ENCODE data around the gene HERPUD1. TPM values are rescaled to one million over a fixed set of nuclear protein-coding genes. Genes with fewer than 3 reads are reported as not detected.

HERPUD1 gene
- total and polyA plus RNA-seq, 9 of the 15 experiments (the other 6 are each of a cell fraction or from before 2014, with no cell fraction given) = 14.2 to 60.7 (median 37.4) TPM

DNA sequence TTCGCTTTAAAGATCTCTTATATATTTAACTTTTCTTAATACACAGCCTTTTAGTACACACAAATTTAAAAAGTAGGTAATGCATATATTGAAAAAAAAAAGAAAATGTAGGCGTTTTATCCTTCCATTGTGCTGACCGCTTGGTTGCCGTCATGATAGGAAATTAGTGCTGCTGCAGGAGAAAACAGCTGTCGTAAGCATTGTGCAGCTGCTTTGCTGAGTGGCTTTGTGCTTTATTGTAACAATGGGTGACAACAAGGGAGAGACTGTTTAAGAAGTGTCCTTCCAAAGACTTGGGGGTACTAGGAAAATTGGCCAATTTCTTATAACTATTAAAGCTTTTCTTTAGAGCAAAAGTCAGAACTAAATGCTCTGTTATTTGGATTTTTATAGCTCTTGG, 5.0 kb downstream of the HERPUD1 start:
- H3K9me1 ChIP-seq (ENCODE audit: control insufficient read depth, insufficient read depth, low read length) = no peaks in the 10 kb centered on the region
- in situ Hi-C loops (cut with MboI) = no loop called here
- no TSS peak for BruUV-seq (replicated peaks)
- ChIA-PET CTCF (ENCODE audit: low intra/inter-chr PET ratio) (no interaction called here), POLR2A (interaction anchor here (0.6 to 2.3 kb wide), 6 partner anchors 9 to 264 kb away, joined by 3 to 7 read pairs (median 4); no protein-coding TSS in a partner anchor)
- WGBS (ENCODE audit: insufficient coverage, low coverage, missing lambda C conversion rate) = 81% methylated on average over 5 of the region's 5 CpGs
- no peak overlapping the region for H3K4me2 ChIP-seq (ENCODE audit: insufficient read depth, low read length)
- H3K79me2 ChIP-seq (ENCODE audit: control insufficient read depth, insufficient read depth, low read length) = peaks cover 40% of the 10 kb centered on the region
- H3K9me3 ChIP-seq (replicated peaks; ENCODE audit: control insufficient read depth, insufficient read depth, low read depth, low read length) = no peaks in the 10 kb centered on the region
- no peak overlapping the region for H3K4me3 ChIP-seq
- H3K9ac ChIP-seq (ENCODE audit: insufficient read depth in 1 of 2, low read depth in 2 of 2, low read length in 2 of 2) = no peak overlapping the region
- no peak for ATAC-seq
- no peak overlapping the region for H3K27ac ChIP-seq (ENCODE audit: extremely low read depth, low read depth, low read length)
- intact Hi-C loops (cut with micrococcal nuclease) = no loop called here
- H3K4me1 ChIP-seq (replicated peaks in 1 of 2; ENCODE audit: control insufficient read depth in 2 of 2, insufficient read depth in 2 of 2, low read length in 2 of 2) = peaks cover 9 to 11% of the 10 kb centered on the region in 2 experiments; a peak in 3 of 5 replicates
- TF ChIP-seq TBL1XR1 (IDR thresholded peaks at IDR 0.05; ENCODE audit: low read length in 2 of 2) = no peak
- TF ChIP-seq RBFOX2 (IDR thresholded peaks at IDR 0.05; ENCODE audit: low read depth, low read length) = peak; percentile 61
- no peak for TF ChIP-seq RAD51 (IDR thresholded peaks at IDR 0.05; ENCODE audit: borderline replicate concordance, low read depth)
- no peak for FAIRE-seq
- H3K27me3 ChIP-seq (ENCODE audit: control insufficient read depth in 2 of 2, insufficient read depth in 2 of 2, low read length in 2 of 2) = no peaks in the 10 kb centered on the region
- peaks cover 18% of the 10 kb centered on the region; the same call in 1 of the 2 replicates for H4K20me1 ChIP-seq (replicated peaks; ENCODE audit: control insufficient read depth, insufficient read depth, low read length)
- H3K36me3 ChIP-seq (ENCODE audit: control insufficient read depth, insufficient read depth, low read length) = peaks cover 79% of the 10 kb centered on the region
- no peak for DNase-seq (ENCODE audit: extremely low read depth in 1 of 4, low spot score in 3 of 4)
- no peak overlapping the region for H2AFZ ChIP-seq (ENCODE audit: low read depth, low read length)

DNA sequence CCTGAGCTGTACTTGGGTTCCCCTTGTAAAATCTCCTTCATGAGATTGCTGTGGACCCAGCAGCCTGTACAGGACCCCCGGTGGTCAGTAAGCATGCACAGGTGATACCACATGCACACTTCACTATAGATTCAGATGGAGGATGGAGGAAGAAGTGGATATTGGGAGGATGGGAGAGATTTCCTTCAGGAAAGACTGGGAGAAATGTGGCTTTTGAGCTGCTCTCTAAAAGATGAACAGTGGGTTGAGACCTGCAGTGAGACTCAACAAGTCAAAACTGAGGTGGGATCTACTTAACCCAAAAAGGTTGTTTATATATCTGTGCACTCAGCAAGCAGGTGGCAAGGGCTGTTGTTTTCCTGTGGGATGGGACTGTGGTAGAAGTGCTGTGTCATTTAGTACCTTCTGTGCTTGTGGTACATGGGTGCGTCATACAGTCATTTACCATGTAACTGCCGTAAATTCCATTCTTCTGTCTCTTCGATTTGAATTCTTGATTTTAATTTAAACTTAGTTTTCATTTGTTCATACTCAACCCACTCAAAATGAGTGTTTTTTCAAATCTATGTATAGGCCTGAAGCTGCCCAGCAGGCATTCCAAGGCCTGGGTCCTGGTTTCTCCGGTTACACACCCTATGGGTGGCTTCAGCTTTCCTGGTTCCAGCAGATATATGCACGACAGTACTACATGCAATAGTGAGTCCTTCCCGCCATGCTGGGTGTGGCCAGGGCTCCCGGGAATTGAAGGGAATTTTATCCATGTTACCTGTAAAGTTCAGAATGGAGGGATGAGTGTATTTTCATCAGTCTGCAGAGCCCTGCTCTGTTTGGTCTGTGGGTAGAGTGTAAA, 6.9 kb downstream of the HERPUD1 start:
- in situ Hi-C loops (cut with MboI) (no loop called here), intact Hi-C loops (cut with micrococcal nuclease) (no loop called here)
- Histone ChIP-seq H3K27me3 (ENCODE audit: control insufficient read depth in 2 of 2, insufficient read depth in 2 of 2, low read length in 2 of 2) (no peaks in the 10 kb centered on the region), H2AFZ (ENCODE audit: low read depth, low read length) (no peak overlapping the region), H3K79me2 (ENCODE audit: control insufficient read depth, insufficient read depth, low read length) (peaks cover 20% of the 10 kb centered on the region), H3K9ac (ENCODE audit: insufficient read depth in 1 of 2, low read depth in 2 of 2, low read length in 2 of 2) (no peak overlapping the region; a peak in 1 of 4 replicates), H3K4me3 (no peak overlapping the region), H3K27ac (ENCODE audit: extremely low read depth, low read depth, low read length) (no peak overlapping the region), H3K9me1 (ENCODE audit: control insufficient read depth, insufficient read depth, low read length) (no peaks in the 10 kb centered on the region), H3K4me1 (replicated peaks in 1 of 2; ENCODE audit: control insufficient read depth in 2 of 2, insufficient read depth in 2 of 2, low read length in 2 of 2) (peaks cover 0 to 11% of the 10 kb centered on the region in 2 experiments; a peak in 2 of 5 replicates), H4K20me1 (replicated peaks; ENCODE audit: control insufficient read depth, insufficient read depth, low read length) (peaks cover 11% of the 10 kb centered on the region; the same call in 1 of the 2 replicates), H3K36me3 (ENCODE audit: control insufficient read depth, insufficient read depth, low read length) (peaks cover 92% of the 10 kb centered on the region), H3K9me3 (replicated peaks; ENCODE audit: control insufficient read depth, insufficient read depth, low read depth, low read length) (no peaks in the 10 kb centered on the region), H3K4me2 (ENCODE audit: insufficient read depth, low read length) (no peak overlapping the region)
- FAIRE-seq (no peak), ATAC-seq (no peak), DNase-seq (ENCODE audit: extremely low read depth in 1 of 4, low spot score in 3 of 4) (no peak)
- no TSS peak for BruUV-seq (replicated peaks)
- ChIA-PET CTCF (ENCODE audit: low intra/inter-chr PET ratio) (no interaction called here), POLR2A (interaction anchor here (0.7 to 1.6 kb wide), 7 partner anchors 8 to 69 kb away, joined by 3 to 6 read pairs (median 3); partner anchors contain the start of gene NLRC5)
- WGBS (ENCODE audit: insufficient coverage, low coverage, missing lambda C conversion rate) = 95% methylated on average over 8 of the region's 8 CpGs
- TF ChIP-seq LCOR (CRISPR knock-in tag; IDR thresholded peaks at IDR 0.05) (no peak), FOXK1 (CRISPR knock-in tag; IDR thresholded peaks at IDR 0.05; ENCODE audit: borderline replicate concordance) (no peak), RNF2 (IDR thresholded peaks at IDR 0.05) (no peak), CBX3 (IDR thresholded peaks at IDR 0.05; ENCODE audit: borderline replicate concordance in 1 of 2, low read length in 2 of 2) (no peak), YY1 (IDR thresholded peaks at IDR 0.05; ENCODE audit: borderline replicate concordance in 1 of 3, control insufficient read depth in 1 of 3, extremely low read depth in 1 of 3, insufficient read depth in 3 of 3, insufficient read length in 1 of 3, insufficient replicate concordance in 2 of 3, low read depth in 1 of 3, low read length in 2 of 3) (no peak), POLR2A (conservative IDR thresholded peaks at IDR 0.05) (peak; percentile 45; the same call in 1 of the 2 replicates), USF1 (CRISPR knock-in tag; IDR thresholded peaks at IDR 0.05) (no peak), SMAD1 (IDR thresholded peaks at IDR 0.05; ENCODE audit: low read depth, low read length, partially characterized antibody) (no peak), POLR2AphosphoS5 (IDR thresholded peaks at IDR 0.05; ENCODE audit: control insufficient read depth, insufficient read depth, low read depth, low read length) (0 out of 2 replicates have a peak, but pooled peaks have one; percentile 23), RBFOX2 (IDR thresholded peaks at IDR 0.05; ENCODE audit: low read depth, low read length) (peak; percentile 48; the same call in 1 of the 2 replicates)
